Measurements from ENCODE around the gene ZNF710. TPM values are rescaled to one million over a fixed set of nuclear protein-coding genes. Genes with fewer than 3 reads are reported as not detected.

Gene ZNF710
- total and polyA plus RNA-seq, 2 of the 8 experiments (the other 6 are each of a cell fraction or from before 2014, with no cell fraction given), result 10.5 to 24.0 TPM

DNA sequence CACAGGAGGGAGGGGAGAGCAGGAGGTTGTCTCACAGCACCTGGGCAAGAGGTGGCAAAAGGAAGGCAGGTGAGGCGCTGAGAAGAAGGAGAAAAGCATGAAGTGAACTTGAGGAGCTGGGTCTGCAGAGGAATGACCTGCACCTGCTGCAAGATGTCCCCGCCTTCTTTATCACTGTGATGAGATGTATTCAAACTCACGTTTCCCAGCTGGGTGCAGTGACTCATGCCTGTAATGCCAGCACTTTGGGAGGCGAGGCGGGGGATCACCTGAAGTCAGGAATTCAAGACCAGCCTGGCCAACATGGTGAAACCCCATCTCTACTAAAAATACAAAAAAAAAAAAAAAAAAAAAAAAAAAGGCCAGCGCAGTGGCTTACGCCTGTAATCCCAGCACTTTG, 22.2 kb upstream of the ZNF710 start:
- no peak overlapping the region for H3K4me2 ChIP-seq (ENCODE audit: insufficient read depth in 1 of 2, low read depth in 2 of 2, low read length in 2 of 2)
- no peak overlapping the region for H3K4me3 ChIP-seq (ENCODE audit: extremely low read depth in 1 of 4, insufficient read depth in 2 of 4, low read depth in 3 of 4, low read length in 4 of 4)
- H2BK5ac ChIP-seq (ENCODE audit: low read depth, low read length), result no peak overlapping the region
- H3K4ac ChIP-seq (replicated peaks; ENCODE audit: insufficient read length, low read depth, low read length), result no peak overlapping the region
- H4K91ac ChIP-seq (replicated peaks; ENCODE audit: insufficient read length, low read length), result no peak overlapping the region
- no peak overlapping the region for H4K5ac ChIP-seq (ENCODE audit: insufficient read length, low read depth, low read length)
- TF ChIP-seq KDM4A (IDR thresholded peaks at IDR 0.05; ENCODE audit: low read depth, low read length, severe bottlenecking) (no peak), EP300 (IDR thresholded peaks at IDR 0.05; ENCODE audit: borderline replicate concordance in 1 of 2, low read depth in 2 of 2, low read length in 2 of 2) (no peak), KDM5A (IDR thresholded peaks at IDR 0.05; ENCODE audit: low read length) (no peak), NRF1 (IDR thresholded peaks at IDR 0.05; ENCODE audit: low read depth, low read length) (no peak), ZNF274 (IDR thresholded peaks at IDR 0.05; ENCODE audit: borderline replicate concordance, extremely low read depth, low read length) (no peak), CHD1 (IDR thresholded peaks at IDR 0.05; ENCODE audit: low read depth, low read length) (no peak), TBP (IDR thresholded peaks at IDR 0.05; ENCODE audit: low read depth, low read length) (no peak)
- TF ChIP-seq, protein P1, sequence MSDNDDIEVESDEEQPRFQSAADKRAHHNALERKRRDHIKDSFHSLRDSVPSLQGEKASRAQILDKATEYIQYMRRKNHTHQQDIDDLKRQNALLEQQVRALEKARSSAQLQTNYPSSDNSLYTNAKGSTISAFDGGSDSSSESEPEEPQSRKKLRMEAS (IDR thresholded peaks at IDR 0.05), result no peak
- CTCF ChIA-PET (ENCODE audit: partially characterized antibody), result interaction anchor here (0.8 to 1.0 kb wide), 3 partner anchors 10 to 161 kb away, joined by 3 to 4 read pairs (median 3); no protein-coding TSS in a partner anchor
- no peaks in the 10 kb centered on the region for H3K36me3 ChIP-seq (ENCODE audit: control insufficient read depth in 2 of 4, insufficient read depth in 4 of 4, low read length in 3 of 4)
- no peak overlapping the region for H2AFZ ChIP-seq (ENCODE audit: low read length)
- peaks cover 0 to 8% (median 2%) of the 10 kb centered on the region in 4 experiments; a peak in 4 of 7 replicates for H3K4me1 ChIP-seq (replicated peaks in 1 of 4; ENCODE audit: control insufficient read depth in 3 of 4, insufficient read depth in 4 of 4, low read length in 3 of 4)
- no peak overlapping the region for H2BK120ac ChIP-seq (replicated peaks; ENCODE audit: low read depth, low read length)
- no peak overlapping the region for H3K18ac ChIP-seq (ENCODE audit: extremely low read depth, low read length)
- FAIRE-seq (no peak), DNase-seq (ENCODE audit: low read depth in 1 of 2, low spot score in 2 of 2) (no peak)
- no peaks in the 10 kb centered on the region for H3K79me2 ChIP-seq (ENCODE audit: control insufficient read depth in 1 of 2, insufficient read depth in 2 of 2, low read length in 2 of 2)
- no peak overlapping the region for H3K27ac ChIP-seq (ENCODE audit: low read depth, low read length)
- no peak overlapping the region for H4K8ac ChIP-seq (ENCODE audit: extremely low read depth, insufficient read depth, low read length)
- no peak overlapping the region for H3K14ac ChIP-seq (ENCODE audit: insufficient read length)
- H3K9ac ChIP-seq (replicated peaks in 1 of 4; ENCODE audit: extremely low read depth in 1 of 4, low read depth in 3 of 4, low read length in 3 of 4), result no peak overlapping the region
- WGBS, 2 experiments (ENCODE audit: extremely low coverage in 1 of 2, insufficient coverage in 1 of 2, insufficient read length in 1 of 2, insufficient replicate concordance in 2 of 2, low coverage in 1 of 2, low lambda C conversion rate in 2 of 2, missing lambda C conversion rate in 1 of 2), result 85% methylated on average over 7 of the region's 7 CpGs; no CpG with 5 or more reads in 1 of the 2 experiments
- no peak overlapping the region for H3K56ac ChIP-seq (replicated peaks; ENCODE audit: insufficient read length, low read depth, low read length)
- peaks cover 8 to 15% of the 10 kb centered on the region in 2 experiments; a peak in 2 of 4 replicates for H3K9me3 ChIP-seq (ENCODE audit: insufficient read depth in 2 of 2, low read depth in 1 of 2, low read length in 1 of 2)
- H3K23me2 ChIP-seq (ENCODE audit: low read depth, low read length), result no peaks in the 10 kb centered on the region
- H2BK12ac ChIP-seq (ENCODE audit: low read depth, low read length), result no peak overlapping the region; the same call in 1 of the 2 replicates
- H2BK20ac ChIP-seq (ENCODE audit: low read length), result no peak overlapping the region
- no peak overlapping the region for H2BK15ac ChIP-seq (ENCODE audit: low read length)
- H3K79me1 ChIP-seq (ENCODE audit: low read depth, low read length), result no peaks in the 10 kb centered on the region
- POLR2A ChIA-PET (ENCODE audit: partially characterized antibody), result interaction anchor here (0.7 to 1.6 kb wide), 5 partner anchors 10 to 200 kb away, joined by 3 to 4 read pairs (median 3); partner anchors contain the start of genes AP3S2 and ARPIN
- H3K27me3 ChIP-seq (replicated peaks in 1 of 4; ENCODE audit: control insufficient read depth in 3 of 4, extremely low read depth in 1 of 4, insufficient read depth in 3 of 4, low read length in 3 of 4), result peaks cover 17 to 36% (median 35%) of the 10 kb centered on the region in 4 experiments
- H2AK5ac ChIP-seq (ENCODE audit: low read depth, low read length), result no peak overlapping the region
- peaks cover 3 to 7% of the 10 kb centered on the region in 2 experiments for H4K20me1 ChIP-seq (replicated peaks in 1 of 2; ENCODE audit: control insufficient read depth in 1 of 2, insufficient read depth in 2 of 2, low read length in 2 of 2)
- no peak overlapping the region for H3K23ac ChIP-seq (ENCODE audit: insufficient read length)

Data from H1 (cell line).